ENCODE measurements around the gene C8A. TPM values are rescaled to one million over a fixed set of nuclear protein-coding genes. Genes with fewer than 3 reads are reported as not detected.

The C8A gene
- total and polyA plus RNA-seq, 2 of the 8 experiments (the other 6 are each of a cell fraction or from before 2014, with no cell fraction given) = not detected

DNA sequence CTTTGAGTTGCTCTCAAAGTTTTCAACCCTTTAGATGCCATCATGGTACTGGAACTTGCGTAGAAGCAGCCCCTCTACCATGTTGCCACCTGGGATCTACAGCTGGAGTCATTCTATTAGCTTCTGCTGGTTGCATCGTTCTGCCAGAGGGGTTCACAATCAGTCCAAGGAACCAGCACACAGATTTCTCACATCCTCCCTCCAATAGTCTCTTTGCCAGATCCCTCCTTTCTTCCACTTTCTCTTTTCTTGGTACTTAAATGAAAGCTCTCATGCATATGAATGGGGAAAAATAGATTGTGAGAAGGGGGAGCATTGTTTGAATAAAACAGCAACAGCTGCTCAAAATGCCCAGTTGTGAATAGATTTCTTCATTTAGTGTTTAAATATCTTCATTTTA, 4.2 kb upstream of the C8A start (continued):
- TF ChIP-seq, protein P1, sequence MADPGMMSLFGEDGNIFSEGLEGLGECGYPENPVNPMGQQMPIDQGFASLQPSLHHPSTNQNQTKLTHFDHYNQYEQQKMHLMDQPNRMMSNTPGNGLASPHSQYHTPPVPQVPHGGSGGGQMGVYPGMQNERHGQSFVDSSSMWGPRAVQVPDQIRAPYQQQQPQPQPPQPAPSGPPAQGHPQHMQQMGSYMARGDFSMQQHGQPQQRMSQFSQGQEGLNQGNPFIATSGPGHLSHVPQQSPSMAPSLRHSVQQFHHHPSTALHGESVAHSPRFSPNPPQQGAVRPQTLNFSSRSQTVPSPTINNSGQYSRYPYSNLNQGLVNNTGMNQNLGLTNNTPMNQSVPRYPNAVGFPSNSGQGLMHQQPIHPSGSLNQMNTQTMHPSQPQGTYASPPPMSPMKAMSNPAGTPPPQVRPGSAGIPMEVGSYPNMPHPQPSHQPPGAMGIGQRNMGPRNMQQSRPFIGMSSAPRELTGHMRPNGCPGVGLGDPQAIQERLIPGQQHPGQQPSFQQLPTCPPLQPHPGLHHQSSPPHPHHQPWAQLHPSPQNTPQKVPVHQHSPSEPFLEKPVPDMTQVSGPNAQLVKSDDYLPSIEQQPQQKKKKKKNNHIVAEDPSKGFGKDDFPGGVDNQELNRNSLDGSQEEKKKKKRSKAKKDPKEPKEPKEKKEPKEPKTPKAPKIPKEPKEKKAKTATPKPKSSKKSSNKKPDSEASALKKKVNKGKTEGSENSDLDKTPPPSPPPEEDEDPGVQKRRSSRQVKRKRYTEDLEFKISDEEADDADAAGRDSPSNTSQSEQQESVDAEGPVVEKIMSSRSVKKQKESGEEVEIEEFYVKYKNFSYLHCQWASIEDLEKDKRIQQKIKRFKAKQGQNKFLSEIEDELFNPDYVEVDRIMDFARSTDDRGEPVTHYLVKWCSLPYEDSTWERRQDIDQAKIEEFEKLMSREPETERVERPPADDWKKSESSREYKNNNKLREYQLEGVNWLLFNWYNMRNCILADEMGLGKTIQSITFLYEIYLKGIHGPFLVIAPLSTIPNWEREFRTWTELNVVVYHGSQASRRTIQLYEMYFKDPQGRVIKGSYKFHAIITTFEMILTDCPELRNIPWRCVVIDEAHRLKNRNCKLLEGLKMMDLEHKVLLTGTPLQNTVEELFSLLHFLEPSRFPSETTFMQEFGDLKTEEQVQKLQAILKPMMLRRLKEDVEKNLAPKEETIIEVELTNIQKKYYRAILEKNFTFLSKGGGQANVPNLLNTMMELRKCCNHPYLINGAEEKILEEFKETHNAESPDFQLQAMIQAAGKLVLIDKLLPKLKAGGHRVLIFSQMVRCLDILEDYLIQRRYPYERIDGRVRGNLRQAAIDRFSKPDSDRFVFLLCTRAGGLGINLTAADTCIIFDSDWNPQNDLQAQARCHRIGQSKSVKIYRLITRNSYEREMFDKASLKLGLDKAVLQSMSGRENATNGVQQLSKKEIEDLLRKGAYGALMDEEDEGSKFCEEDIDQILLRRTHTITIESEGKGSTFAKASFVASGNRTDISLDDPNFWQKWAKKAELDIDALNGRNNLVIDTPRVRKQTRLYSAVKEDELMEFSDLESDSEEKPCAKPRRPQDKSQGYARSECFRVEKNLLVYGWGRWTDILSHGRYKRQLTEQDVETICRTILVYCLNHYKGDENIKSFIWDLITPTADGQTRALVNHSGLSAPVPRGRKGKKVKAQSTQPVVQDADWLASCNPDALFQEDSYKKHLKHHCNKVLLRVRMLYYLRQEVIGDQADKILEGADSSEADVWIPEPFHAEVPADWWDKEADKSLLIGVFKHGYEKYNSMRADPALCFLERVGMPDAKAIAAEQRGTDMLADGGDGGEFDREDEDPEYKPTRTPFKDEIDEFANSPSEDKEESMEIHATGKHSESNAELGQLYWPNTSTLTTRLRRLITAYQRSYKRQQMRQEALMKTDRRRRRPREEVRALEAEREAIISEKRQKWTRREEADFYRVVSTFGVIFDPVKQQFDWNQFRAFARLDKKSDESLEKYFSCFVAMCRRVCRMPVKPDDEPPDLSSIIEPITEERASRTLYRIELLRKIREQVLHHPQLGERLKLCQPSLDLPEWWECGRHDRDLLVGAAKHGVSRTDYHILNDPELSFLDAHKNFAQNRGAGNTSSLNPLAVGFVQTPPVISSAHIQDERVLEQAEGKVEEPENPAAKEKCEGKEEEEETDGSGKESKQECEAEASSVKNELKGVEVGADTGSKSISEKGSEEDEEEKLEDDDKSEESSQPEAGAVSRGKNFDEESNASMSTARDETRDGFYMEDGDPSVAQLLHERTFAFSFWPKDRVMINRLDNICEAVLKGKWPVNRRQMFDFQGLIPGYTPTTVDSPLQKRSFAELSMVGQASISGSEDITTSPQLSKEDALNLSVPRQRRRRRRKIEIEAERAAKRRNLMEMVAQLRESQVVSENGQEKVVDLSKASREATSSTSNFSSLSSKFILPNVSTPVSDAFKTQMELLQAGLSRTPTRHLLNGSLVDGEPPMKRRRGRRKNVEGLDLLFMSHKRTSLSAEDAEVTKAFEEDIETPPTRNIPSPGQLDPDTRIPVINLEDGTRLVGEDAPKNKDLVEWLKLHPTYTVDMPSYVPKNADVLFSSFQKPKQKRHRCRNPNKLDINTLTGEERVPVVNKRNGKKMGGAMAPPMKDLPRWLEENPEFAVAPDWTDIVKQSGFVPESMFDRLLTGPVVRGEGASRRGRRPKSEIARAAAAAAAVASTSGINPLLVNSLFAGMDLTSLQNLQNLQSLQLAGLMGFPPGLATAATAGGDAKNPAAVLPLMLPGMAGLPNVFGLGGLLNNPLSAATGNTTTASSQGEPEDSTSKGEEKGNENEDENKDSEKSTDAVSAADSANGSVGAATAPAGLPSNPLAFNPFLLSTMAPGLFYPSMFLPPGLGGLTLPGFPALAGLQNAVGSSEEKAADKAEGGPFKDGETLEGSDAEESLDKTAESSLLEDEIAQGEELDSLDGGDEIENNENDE (IDR thresholded peaks at IDR 0.05; ENCODE audit: insufficient replicate concordance, low read length) = no peak
- TF ChIP-seq CTBP2 (IDR thresholded peaks at IDR 0.05; ENCODE audit: borderline replicate concordance, insufficient read depth, insufficient read length, low read length) = no peak
- no peak for TF ChIP-seq SP2 (IDR thresholded peaks at IDR 0.05; ENCODE audit: low read length)
- TF ChIP-seq TBP (IDR thresholded peaks at IDR 0.05; ENCODE audit: low read depth, low read length) = no peak
- no peak for TF ChIP-seq RFX5 (IDR thresholded peaks at IDR 0.05; ENCODE audit: borderline replicate concordance, low read depth, low read length)
- TF ChIP-seq EP300 (IDR thresholded peaks at IDR 0.05; ENCODE audit: borderline replicate concordance in 1 of 2, low read depth in 2 of 2, low read length in 2 of 2) = no peak
- TF ChIP-seq GTF2F1 (IDR thresholded peaks at IDR 0.05; ENCODE audit: borderline replicate concordance, low read depth, low read length) = no peak

Data from H1 (cell line).